H9 (cell line): Measurements from ENCODE around the gene STX8. TPM values are rescaled to one million over a fixed set of nuclear protein-coding genes. Genes with fewer than 3 reads are reported as not detected.

ENCODE experiments used
- DNase-seq: peaks from one replicate; pipeline ENCODE4 v3.0.0-alpha.2; 2017
- H2AFZ ChIP-seq: one replicate; pipeline ENCODE4 v1.6.1; 2013; ENCODE audit warnings: mild to moderate bottlenecking, low read length, control low read depth, moderate library complexity
- H2AK5ac ChIP-seq: 2 replicates; pipeline ENCODE4 v1.6.1; 2013; ENCODE audit warnings: low read length, control low read depth, mixed read lengths; ENCODE audit not compliant: insufficient read length
- H2BK120ac ChIP-seq: one replicate; pipeline ENCODE4 v1.6.1; 2013; ENCODE audit warnings: low read depth, mild to moderate bottlenecking, low read length, control low read depth, inconsistent platforms; ENCODE audit not compliant: poor library complexity, severe bottlenecking
- H2BK12ac ChIP-seq: 2 replicates; pipeline ENCODE4 v1.6.1; 2013; ENCODE audit warnings: low read length, control low read depth, mixed read lengths, low read depth; ENCODE audit not compliant: insufficient read length
- H2BK15ac ChIP-seq: 2 replicates; pipeline ENCODE4 v1.6.1; 2013; ENCODE audit warnings: low read depth, low read length, control low read depth
- H2BK20ac ChIP-seq: one replicate; pipeline ENCODE4 v1.6.1; 2013; ENCODE audit warnings: low read depth, mild to moderate bottlenecking, low read length, control low read depth, inconsistent platforms; ENCODE audit not compliant: poor library complexity, severe bottlenecking
- H2BK5ac ChIP-seq: 2 replicates; pipeline ENCODE4 v1.6.1; 2013; ENCODE audit warnings: low read length, control low read depth, mixed read lengths; ENCODE audit not compliant: insufficient read length
- H3K14ac ChIP-seq: 2 replicates; pipeline ENCODE4 v1.6.1; 2013; ENCODE audit warnings: low read length, control low read depth; ENCODE audit not compliant: insufficient read depth
- H3K18ac ChIP-seq: 2 replicates; pipeline ENCODE4 v1.6.1; 2013; ENCODE audit warnings: low read depth, mild to moderate bottlenecking, mixed read lengths, low read length, control low read depth; ENCODE audit not compliant: insufficient read length
- H3K23ac ChIP-seq: 2 replicates; pipeline ENCODE4 v1.6.1; 2013; ENCODE audit warnings: low read length, control low read depth, mixed read lengths, low read depth; ENCODE audit not compliant: insufficient read length
- H3K23me2 ChIP-seq: 2 replicates; pipeline ENCODE4 v1.6.1; 2013; ENCODE audit warnings: low read depth, mild to moderate bottlenecking, mixed read lengths, low read length, control low read depth; ENCODE audit not compliant: insufficient read length, poor library complexity, severe bottlenecking
- H3K27ac ChIP-seq: 2 replicates; pipeline ENCODE4 v1.5.1; 2013; ENCODE audit warnings: low read length, control low read depth, mixed read lengths, low read depth; ENCODE audit not compliant: insufficient read length
- H3K27me3 ChIP-seq: 2 replicates; pipeline ENCODE4 v1.6.1; 2013; ENCODE audit warnings: low read length, control low read depth, inconsistent platforms; ENCODE audit not compliant: insufficient read depth
- H3K4ac ChIP-seq: 2 replicates; pipeline ENCODE4 v1.6.1; 2013; ENCODE audit warnings: low read depth, mild to moderate bottlenecking, control low read depth, inconsistent platforms, low read length, moderate library complexity
- H3K4me1 ChIP-seq: 2 replicates; pipeline ENCODE4 v1.6.1; 2013; ENCODE audit warnings: low read length, control low read depth, inconsistent platforms; ENCODE audit not compliant: insufficient read depth
- H3K4me2 ChIP-seq: 2 replicates; pipeline ENCODE4 v1.6.1; 2013; ENCODE audit warnings: low read length, control low read depth, mixed read lengths; ENCODE audit not compliant: insufficient read length, insufficient read depth
- H3K56ac ChIP-seq: 2 replicates; pipeline ENCODE4 v1.6.1; 2013; ENCODE audit warnings: low read depth, mild to moderate bottlenecking, mixed read lengths, low read length, control low read depth; ENCODE audit not compliant: insufficient read length
- H3K79me1 ChIP-seq: 2 replicates; pipeline ENCODE4 v1.6.1; 2013; ENCODE audit warnings: low read depth, mild to moderate bottlenecking, moderate library complexity, low read length, control low read depth, inconsistent platforms; ENCODE audit not compliant: insufficient read depth, poor library complexity, severe bottlenecking
- H3K79me2 ChIP-seq: 2 replicates; pipeline ENCODE4 v1.6.1; 2013; ENCODE audit warnings: low read length, control low read depth, inconsistent platforms; ENCODE audit not compliant: insufficient read depth
- H3K9ac ChIP-seq: 2 replicates; pipeline ENCODE4 v1.6.1; 2013; ENCODE audit warnings: low read length, control low read depth, mixed read lengths; ENCODE audit not compliant: insufficient read length; ENCODE audit errors: extremely low read depth
- H3K9me3 ChIP-seq: one replicate; pipeline ENCODE4 v1.6.1; 2013; ENCODE audit warnings: low read depth, low read length, inconsistent platforms; ENCODE audit not compliant: control insufficient read depth
- H3T11ph ChIP-seq: one replicate; pipeline ENCODE4 v1.6.1; 2013; ENCODE audit warnings: mild to moderate bottlenecking, low read length, control low read depth, inconsistent platforms
- H4K20me1 ChIP-seq: one replicate; pipeline ENCODE4 v1.6.1; 2013; ENCODE audit not compliant: control insufficient read depth, insufficient read length, insufficient read depth
- H4K5ac ChIP-seq: 2 replicates; pipeline ENCODE4 v1.6.1; 2013; ENCODE audit warnings: low read depth, mild to moderate bottlenecking, mixed read lengths, low read length, control low read depth; ENCODE audit not compliant: insufficient read length
- H4K8ac ChIP-seq: replicated peaks from 2 replicates; pipeline ENCODE4 v1.6.1; 2013; ENCODE audit warnings: low read length, control low read depth, mixed read lengths, low read depth; ENCODE audit not compliant: insufficient read length
- H4K91ac ChIP-seq: 2 replicates; pipeline ENCODE4 v1.6.1; 2013; ENCODE audit warnings: low read depth, mild to moderate bottlenecking, moderate library complexity, mixed read lengths, low read length, control low read depth; ENCODE audit not compliant: insufficient read length
- H3K27ac Mint-ChIP-seq, 3 experiments: 2 replicates in 2 of 3; 3 replicates in 1 of 3; pipeline ENCODE4 v1.8.0; 2020 to 2021; ENCODE audit warnings: mixed read lengths in 3 of 3, mild to moderate bottlenecking in 1 of 3, moderate library complexity in 1 of 3
- H3K27me3 Mint-ChIP-seq: 2 replicates; pipeline ENCODE4 v1.8.0; 2021; ENCODE audit warnings: low read depth, mild to moderate bottlenecking, moderate library complexity, mixed read lengths
- H3K36me3 Mint-ChIP-seq, 3 experiments: 2 replicates in 2 of 3; 3 replicates in 1 of 3; pipeline ENCODE4 v1.8.0; 2020 to 2021; ENCODE audit warnings: low read depth in 3 of 3, mixed read lengths in 3 of 3; ENCODE audit not compliant: insufficient read depth in 1 of 3
- H3K4me1 Mint-ChIP-seq, 2 experiments: 2 replicates each; pipeline ENCODE4 v1.8.0; 2020; ENCODE audit warnings: mixed read lengths in 2 of 2
- H3K4me3 Mint-ChIP-seq, 2 experiments: 2 replicates in 1 of 2; 3 replicates in 1 of 2; pipeline ENCODE4 v1.8.0; 2020 to 2021; ENCODE audit warnings: mild to moderate bottlenecking in 2 of 2, mixed read lengths in 2 of 2, moderate library complexity in 1 of 2
- H3K9me3 Mint-ChIP-seq, 2 experiments: 2 replicates in 1 of 2; 3 replicates in 1 of 2; pipeline ENCODE4 v1.8.0; 2020; ENCODE audit warnings: mild to moderate bottlenecking in 2 of 2, mixed read lengths in 2 of 2, moderate library complexity in 1 of 2
- CTCF ChIP-seq: fragments of 200-600 bp; sonication (generic); conservative IDR thresholded peaks from 3 replicates; pipeline ENCODE4 v1.8.0; 2021; ENCODE audit warnings: antibody characterized with exemption, mild to moderate bottlenecking
- WGBS: extraction: QIAGEN DNeasy Blood & Tissue Kit; methylation state at CpG from one replicate; pipeline ENCODE4 v1.1.7; 2013; ENCODE audit warnings: missing lambda C conversion rate, low lambda C conversion rate, mixed read lengths; ENCODE audit not compliant: insufficient read length; ENCODE audit errors: extremely low coverage; 5-methylcytosine and 5-hydroxymethylcytosine counted together
- total RNA-seq: library from RNA; stranded (reverse); gene quantifications from 2 replicates; pipeline ENCODE4 v1.2.1, GENCODE V29; 2021

The STX8 gene
- total RNA-seq, 1 experiment from 2014 or later: 55.1 TPM

- Histone ChIP-seq H3K18ac (no peak overlapping the region), H3K79me2 (no peaks in the 10 kb centered on the region), H3K9ac (no peak overlapping the region), H2BK120ac (no peak overlapping the region), H3K23ac (no peak overlapping the region), H4K5ac (no peak overlapping the region), H3K56ac (no peak overlapping the region), H3T11ph (no peak overlapping the region), H2AK5ac (no peak overlapping the region), H3K4me2 (no peak overlapping the region), H4K8ac (no peak overlapping the region), H2BK5ac (no peak overlapping the region), H2BK15ac (no peak overlapping the region), H3K27me3 (no peaks in the 10 kb centered on the region), H3K4ac (no peak overlapping the region), H3K4me1 (no peaks in the 10 kb centered on the region), H3K14ac (no peak overlapping the region), H3K27ac (no peak overlapping the region), H3K79me1 (no peaks in the 10 kb centered on the region), H3K23me2 (no peaks in the 10 kb centered on the region), H2AFZ (no peak overlapping the region), H4K20me1 (no peaks in the 10 kb centered on the region), H2BK20ac (no peak overlapping the region), H4K91ac (no peak overlapping the region), H3K9me3 (no peaks in the 10 kb centered on the region), H2BK12ac (no peak overlapping the region)
- Mint-ChIP-seq H3K9me3 (peaks cover 3 to 5% of the 10 kb centered on the region in 2 experiments), H3K36me3 (peaks cover 0 to 6% (median 4%) of the 10 kb centered on the region in 3 experiments; a peak in 3 of 7 replicates), H3K4me3 (no peak overlapping the region), H3K27ac (no peak overlapping the region; a peak in 1 of 7 replicates), H3K4me1 (no peaks in the 10 kb centered on the region), H3K27me3 (no peaks in the 10 kb centered on the region)
- no peak for DNase-seq
- TF ChIP-seq CTCF: no peak
- no CpG with 5 or more reads among the region's 1 CpG for WGBS
Measured at GRCh38 chr17:9456330-9456729, 119.3 kb downstream of the STX8 start.
